ENCODE measurements around the gene SERPINB8. TPM values are rescaled to one million over a fixed set of nuclear protein-coding genes. Genes with fewer than 3 reads are reported as not detected.

SERPINB8 gene
- total and polyA plus RNA-seq, 7 donors: 2.2 to 21.7 (median 7.1) TPM

GRCh38 chr18:63980027-63980426 is 10.1 kb downstream of the SERPINB8 start:
- no peaks in the 10 kb centered on the region for H3K27me3 ChIP-seq
- H3K9me3 ChIP-seq: no peaks in the 10 kb centered on the region
- WGBS, 2 donors: 66 to 75% methylated on average over 7 of the region's 7 CpGs
- H3K4me3 ChIP-seq: peak overlapping the region; percentile 21 to 44 (median 36)
- intact Hi-C loops (cut with DNase I): loop anchor here (10.0 kb wide), 1 partner anchor 465 kb away; no protein-coding TSS in a partner anchor
- peaks cover 0 to 20% (median 0%) of the 10 kb centered on the region in 4 donors for H3K36me3 ChIP-seq
- no peak for TF ChIP-seq EP300 (IDR thresholded peaks at IDR 0.05)
- no peak for TF ChIP-seq POLR2AphosphoS5 (IDR thresholded peaks at IDR 0.05)
- TF ChIP-seq POLR2A (IDR thresholded peaks at IDR 0.05): no peak
- TF ChIP-seq, protein P1, sequence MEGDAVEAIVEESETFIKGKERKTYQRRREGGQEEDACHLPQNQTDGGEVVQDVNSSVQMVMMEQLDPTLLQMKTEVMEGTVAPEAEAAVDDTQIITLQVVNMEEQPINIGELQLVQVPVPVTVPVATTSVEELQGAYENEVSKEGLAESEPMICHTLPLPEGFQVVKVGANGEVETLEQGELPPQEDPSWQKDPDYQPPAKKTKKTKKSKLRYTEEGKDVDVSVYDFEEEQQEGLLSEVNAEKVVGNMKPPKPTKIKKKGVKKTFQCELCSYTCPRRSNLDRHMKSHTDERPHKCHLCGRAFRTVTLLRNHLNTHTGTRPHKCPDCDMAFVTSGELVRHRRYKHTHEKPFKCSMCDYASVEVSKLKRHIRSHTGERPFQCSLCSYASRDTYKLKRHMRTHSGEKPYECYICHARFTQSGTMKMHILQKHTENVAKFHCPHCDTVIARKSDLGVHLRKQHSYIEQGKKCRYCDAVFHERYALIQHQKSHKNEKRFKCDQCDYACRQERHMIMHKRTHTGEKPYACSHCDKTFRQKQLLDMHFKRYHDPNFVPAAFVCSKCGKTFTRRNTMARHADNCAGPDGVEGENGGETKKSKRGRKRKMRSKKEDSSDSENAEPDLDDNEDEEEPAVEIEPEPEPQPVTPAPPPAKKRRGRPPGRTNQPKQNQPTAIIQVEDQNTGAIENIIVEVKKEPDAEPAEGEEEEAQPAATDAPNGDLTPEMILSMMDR (IDR thresholded peaks at IDR 0.05): no peak
- no peak for DNase-seq
- peaks cover 0 to 14% (median 3%) of the 10 kb centered on the region in 4 donors for H3K4me1 ChIP-seq
- H3K27ac ChIP-seq: peak overlapping the region; percentile 60 to 77 (median 76)

DNA sequence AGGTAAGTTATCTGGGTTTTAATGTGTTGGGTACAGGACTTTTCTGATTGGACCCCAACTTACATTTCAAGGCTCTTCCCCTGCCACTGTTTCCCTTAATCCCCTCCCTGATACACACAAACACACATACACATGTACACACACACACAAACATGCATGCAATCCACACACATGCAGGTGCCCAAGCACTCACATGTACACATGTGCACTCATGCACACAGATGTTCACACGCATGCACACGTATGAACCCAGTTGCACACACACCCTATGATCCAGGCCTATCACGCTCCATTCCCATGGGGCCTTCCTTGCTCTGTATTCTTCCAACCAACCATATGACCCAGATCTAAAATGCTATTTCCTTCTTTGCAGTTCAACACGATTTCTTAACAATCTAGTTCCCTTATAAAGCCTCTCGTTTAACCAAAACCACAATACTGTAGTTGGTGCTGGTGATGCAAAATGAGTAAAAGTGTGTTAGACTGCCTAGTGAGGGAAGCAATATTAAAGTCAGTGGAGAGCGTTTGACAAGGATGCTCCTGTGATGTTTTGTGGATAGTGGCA is 11.1 kb downstream of the SERPINB8 start:
- no peak for DNase-seq
- 82 to 88% methylated on average over 6 of the region's 6 CpGs for WGBS, 2 donors
- no peak overlapping the region for H3K4me3 ChIP-seq
- no peaks in the 10 kb centered on the region for H3K27me3 ChIP-seq
- no peak overlapping the region for H3K27ac ChIP-seq
- TF ChIP-seq, protein P1 (IDR thresholded peaks at IDR 0.05): no peak
- TF ChIP-seq POLR2AphosphoS5 (IDR thresholded peaks at IDR 0.05) (no peak), EP300 (IDR thresholded peaks at IDR 0.05) (no peak), POLR2A (IDR thresholded peaks at IDR 0.05) (no peak)
- H3K4me1 ChIP-seq: peaks cover 0 to 14% (median 3%) of the 10 kb centered on the region in 4 donors
- intact Hi-C loops (cut with DNase I): loop anchor here (10.0 kb wide), 1 partner anchor 466 kb away; no protein-coding TSS in a partner anchor
- peaks cover 0 to 20% (median 0%) of the 10 kb centered on the region in 4 donors for H3K36me3 ChIP-seq
- no peaks in the 10 kb centered on the region for H3K9me3 ChIP-seq

GRCh38 chr18:63981719-63982118 is 11.8 kb downstream of the SERPINB8 start:
- DNase-seq: no peak
- no peak overlapping the region for H3K27ac ChIP-seq
- no peaks in the 10 kb centered on the region for H3K27me3 ChIP-seq
- WGBS, 2 donors: 18 to 59% methylated on average over 2 of the region's 2 CpGs
- intact Hi-C loops (cut with DNase I): loop anchor here (10.0 kb wide), 1 partner anchor 467 kb away; no protein-coding TSS in a partner anchor
- TF ChIP-seq POLR2A (IDR thresholded peaks at IDR 0.05): no peak
- no peak overlapping the region for H3K4me3 ChIP-seq
- peaks cover 0 to 20% (median 0%) of the 10 kb centered on the region in 4 donors for H3K36me3 ChIP-seq
- peaks cover 0 to 14% (median 3%) of the 10 kb centered on the region in 4 donors for H3K4me1 ChIP-seq
- no peaks in the 10 kb centered on the region for H3K9me3 ChIP-seq

DNA sequence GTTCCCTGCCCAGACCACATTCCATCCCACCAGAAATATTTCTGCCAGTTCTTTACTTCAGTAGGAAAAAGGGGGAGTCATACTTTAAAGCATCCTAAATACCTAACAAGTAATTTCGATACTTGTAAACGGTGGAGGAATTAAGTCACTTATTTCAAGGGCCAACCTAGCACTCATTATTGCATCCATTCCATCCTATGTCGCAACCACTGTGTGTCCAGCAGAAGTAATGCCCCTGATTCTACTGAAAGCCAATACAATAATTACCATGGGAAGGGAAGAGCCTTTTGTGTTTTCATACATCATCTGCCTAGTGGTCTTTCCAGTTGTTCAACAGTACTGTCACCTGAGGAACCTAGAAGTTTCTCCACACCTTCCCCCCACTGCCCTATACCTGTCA is 12.5 kb downstream of the SERPINB8 start:
- 91 to 93% methylated on average over 3 of the region's 3 CpGs for WGBS, 2 donors
- Histone ChIP-seq H3K36me3 (peaks cover 0 to 20% (median 0%) of the 10 kb centered on the region in 4 donors), H3K27me3 (no peaks in the 10 kb centered on the region), H3K4me1 (peaks cover 0 to 14% (median 3%) of the 10 kb centered on the region in 4 donors), H3K4me3 (no peak overlapping the region), H3K9me3 (no peaks in the 10 kb centered on the region), H3K27ac (no peak overlapping the region)
- no peak for TF ChIP-seq EP300 (IDR thresholded peaks at IDR 0.05)
- TF ChIP-seq POLR2AphosphoS5 (IDR thresholded peaks at IDR 0.05): no peak
- no peak for TF ChIP-seq POLR2A (IDR thresholded peaks at IDR 0.05)
- TF ChIP-seq, protein P1 (IDR thresholded peaks at IDR 0.05): no peak
- no peak for DNase-seq
- intact Hi-C loops (cut with DNase I): loop anchor here (10.0 kb wide), 1 partner anchor 468 kb away; no protein-coding TSS in a partner anchor

GRCh38 chr18:63986885-63987284 is 17.0 kb downstream of the SERPINB8 start:
- Histone ChIP-seq H3K27ac (no peak overlapping the region), H3K27me3 (no peaks in the 10 kb centered on the region), H3K36me3 (peaks cover 0 to 17% (median 0%) of the 10 kb centered on the region in 4 donors), H3K9me3 (no peaks in the 10 kb centered on the region), H3K4me3 (no peak overlapping the region), H3K4me1 (no peaks in the 10 kb centered on the region)
- intact Hi-C loops (cut with DNase I): loop anchor here (10.0 kb wide), 1 partner anchor 472 kb away; no protein-coding TSS in a partner anchor
- no peak for TF ChIP-seq EP300 (IDR thresholded peaks at IDR 0.05)
- TF ChIP-seq, protein P1 (IDR thresholded peaks at IDR 0.05): no peak
- no peak for TF ChIP-seq POLR2AphosphoS5 (IDR thresholded peaks at IDR 0.05)
- no peak for DNase-seq
- 89 to 92% methylated on average over 7 of the region's 7 CpGs for WGBS, 2 donors
